ENCODE results near the gene SCARB2. TPM values are rescaled to one million over a fixed set of nuclear protein-coding genes. Genes with fewer than 3 reads are reported as not detected.

SCARB2 gene
- total and polyA plus RNA-seq, 11 donors: 84.9 to 208 (median 97.5) TPM

GRCh38 chr4:76141241-76141640 is 72.4 kb downstream of the SCARB2 start:
- 88 to 95% (median 91%) methylated on average over 3 of the region's 3 CpGs for WGBS, 4 donors
- no peak for ATAC-seq
- H3K9me3 ChIP-seq: no peaks in the 10 kb centered on the region
- no peak overlapping the region for H3K27ac ChIP-seq
- intact Hi-C loops (cut with DNase I): loop anchor here in 1 of 10 donors (10.0 kb wide), 1 partner anchor 146 kb away; the partner anchor contains the start of gene SDAD1
- no peak overlapping the region for H3K4me3 ChIP-seq
- TF ChIP-seq POLR2A (IDR thresholded peaks at IDR 0.05): no peak
- TF ChIP-seq CTCF (IDR thresholded peaks at IDR 0.05): no peak
- H3K27me3 ChIP-seq: no peaks in the 10 kb centered on the region
- peaks cover 0 to 10% (median 5%) of the 10 kb centered on the region in 12 donors for H3K4me1 ChIP-seq
- peaks cover 0 to 81% (median 78%) of the 10 kb centered on the region in 9 donors for H3K36me3 ChIP-seq
- DNase-seq: no peak

- no peak overlapping the region for H3K27ac ChIP-seq
- DNase-seq (no peak), ATAC-seq (no peak)
- H3K9me3 ChIP-seq: no peaks in the 10 kb centered on the region
- H3K4me1 ChIP-seq: no peaks in the 10 kb centered on the region
- TF ChIP-seq POLR2A (IDR thresholded peaks at IDR 0.05) (no peak), CTCF (IDR thresholded peaks at IDR 0.05) (no peak)
- intact Hi-C loops (cut with DNase I): no loop called here
- no peaks in the 10 kb centered on the region for H3K27me3 ChIP-seq
- H3K4me3 ChIP-seq: no peak overlapping the region
- peaks cover 0 to 81% (median 72%) of the 10 kb centered on the region in 9 donors for H3K36me3 ChIP-seq
- WGBS, 4 donors: 90 to 98% (median 95%) methylated on average over 3 of the region's 3 CpGs
Measured at GRCh38 chr4:76127754-76128153, 85.9 kb downstream of the SCARB2 start.

- peaks cover 0 to 4% (median 0%) of the 10 kb centered on the region in 12 donors for H3K9me3 ChIP-seq
- no peak overlapping the region for H3K4me3 ChIP-seq
- no peak for ATAC-seq
- intact Hi-C loops (cut with DNase I): no loop called here
- peaks cover 0 to 84% (median 72%) of the 10 kb centered on the region in 9 donors for H3K36me3 ChIP-seq
- DNase-seq: no peak
- no peaks in the 10 kb centered on the region for H3K27me3 ChIP-seq
- no peaks in the 10 kb centered on the region for H3K4me1 ChIP-seq
- TF ChIP-seq CTCF (IDR thresholded peaks at IDR 0.05) (no peak), POLR2A (IDR thresholded peaks at IDR 0.05) (no peak)
- no peak overlapping the region for H3K27ac ChIP-seq
Measured at GRCh38 chr4:76125816-76126215, 87.8 kb downstream of the SCARB2 start.

GRCh38 chr4:76120199-76120598 is 93.4 kb downstream of the SCARB2 start:
- Histone ChIP-seq H3K27me3 (no peaks in the 10 kb centered on the region), H3K27ac (no peak overlapping the region), H3K9me3 (peaks cover 0 to 4% (median 0%) of the 10 kb centered on the region in 12 donors), H3K4me1 (no peaks in the 10 kb centered on the region), H3K36me3 (peaks cover 9 to 99% (median 94%) of the 10 kb centered on the region in 9 donors), H3K4me3 (no peak overlapping the region)
- DNase-seq (no peak), ATAC-seq (no peak)
- TF ChIP-seq CTCF (IDR thresholded peaks at IDR 0.05) (no peak), POLR2A (IDR thresholded peaks at IDR 0.05) (no peak)
- intact Hi-C loops (cut with DNase I): no loop called here
- 85 to 96% (median 90%) methylated on average over 4 of the region's 4 CpGs for WGBS, 4 donors

All from heart left ventricle (tissue), 16 donors.